ENCODE data around the gene GPR152.

GRCh38 chr11:67407688-67408163 is 44.8 kb downstream of the GPR152 start:
- TF ChIP-seq CTCF (IDR thresholded peaks at IDR 0.05): no peak
- no peak for TF ChIP-seq POLR2A (IDR thresholded peaks at IDR 0.05)
